Esophagus squamous epithelium (tissue), 4 donors: Measurements from ENCODE around the gene LAPTM4A.

Experiments used
- POLR2A ChIP-seq, 4 donors: fragments of 450-650 bp; IDR thresholded peaks; one replicate each; pipeline ENCODE4 v1.6.1; 2017; ENCODE audit warnings: antibody characterized with exemption in 4 of 4, mild to moderate bottlenecking in 4 of 4, moderate library complexity in 3 of 4
- TF ChIP-seq, protein P1 (sequence below), 6 experiments: fragments of 450-650 bp in 4 of 6; fragments of 200-600 bp in 2 of 6; sonication (generic) in 2 of 6; IDR thresholded peaks; one replicate each; pipeline ENCODE4 v1.5.1; 2016 to 2019; ENCODE audit warnings: antibody characterized with exemption in 6 of 6, mild to moderate bottlenecking in 4 of 6, moderate library complexity in 4 of 6

DNA sequence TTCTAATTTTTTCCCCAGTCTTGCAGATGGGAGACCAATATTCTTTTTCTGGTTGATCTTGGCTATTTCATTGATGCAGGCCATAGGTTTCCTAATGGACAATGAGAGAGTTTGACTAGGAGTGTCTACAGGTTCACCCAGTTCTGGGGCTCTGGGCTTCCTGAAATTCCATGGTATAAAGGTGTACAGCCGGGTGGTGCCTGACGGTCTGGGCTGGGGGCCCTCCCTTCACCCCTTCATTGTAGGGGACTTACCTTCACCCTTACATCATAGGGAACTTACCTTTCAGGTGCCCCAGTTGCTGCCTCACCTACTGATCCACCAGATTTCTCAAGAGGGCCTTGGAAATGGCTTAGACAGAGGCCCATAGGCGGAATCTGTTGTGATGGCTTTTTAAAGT, 13.0 kb upstream of the LAPTM4A start:
- no peak for TF ChIP-seq POLR2A (IDR thresholded peaks at IDR 0.05)
- TF ChIP-seq, protein P1, sequence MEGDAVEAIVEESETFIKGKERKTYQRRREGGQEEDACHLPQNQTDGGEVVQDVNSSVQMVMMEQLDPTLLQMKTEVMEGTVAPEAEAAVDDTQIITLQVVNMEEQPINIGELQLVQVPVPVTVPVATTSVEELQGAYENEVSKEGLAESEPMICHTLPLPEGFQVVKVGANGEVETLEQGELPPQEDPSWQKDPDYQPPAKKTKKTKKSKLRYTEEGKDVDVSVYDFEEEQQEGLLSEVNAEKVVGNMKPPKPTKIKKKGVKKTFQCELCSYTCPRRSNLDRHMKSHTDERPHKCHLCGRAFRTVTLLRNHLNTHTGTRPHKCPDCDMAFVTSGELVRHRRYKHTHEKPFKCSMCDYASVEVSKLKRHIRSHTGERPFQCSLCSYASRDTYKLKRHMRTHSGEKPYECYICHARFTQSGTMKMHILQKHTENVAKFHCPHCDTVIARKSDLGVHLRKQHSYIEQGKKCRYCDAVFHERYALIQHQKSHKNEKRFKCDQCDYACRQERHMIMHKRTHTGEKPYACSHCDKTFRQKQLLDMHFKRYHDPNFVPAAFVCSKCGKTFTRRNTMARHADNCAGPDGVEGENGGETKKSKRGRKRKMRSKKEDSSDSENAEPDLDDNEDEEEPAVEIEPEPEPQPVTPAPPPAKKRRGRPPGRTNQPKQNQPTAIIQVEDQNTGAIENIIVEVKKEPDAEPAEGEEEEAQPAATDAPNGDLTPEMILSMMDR (IDR thresholded peaks at IDR 0.05): no peak
